AG04450 (cell line): ENCODE data around the gene CCNC. TPM values are rescaled to one million over a fixed set of nuclear protein-coding genes. Genes with fewer than 3 reads are reported as not detected.

Experiments
- CTCF ChIA-PET: fragments of 300-600, 350-600 bp; formaldehyde crosslinking; extraction: SDS; loops from one replicate; lab custom pipeline; 2022; ENCODE audit warnings: antibody characterized with exemption, inconsistent platforms; lab: Charles Lee
- POLR2A ChIA-PET: fragments of 350-600 bp; formaldehyde crosslinking; extraction: SDS; loops from one replicate; lab custom pipeline; 2021; ENCODE audit warnings: antibody characterized with exemption, inconsistent platforms; lab: Yijun Ruan, JAX
- DNase-seq: peaks from one replicate; pipeline ENCODE4 v3.0.0-alpha.2; 2011; ENCODE audit warnings: low read depth, low spot score
- H3K27ac ChIP-seq: one replicate; pipeline ENCODE4 v1.5.1; 2012; ENCODE audit warnings: low read depth, low read length, control low read depth
- H3K27me3 ChIP-seq: one replicate; pipeline ENCODE4 v1.6.0; 2012; ENCODE audit warnings: low read length; ENCODE audit not compliant: control insufficient read depth, insufficient read depth
- H3K4me3 ChIP-seq: 2 replicates; pipeline ENCODE4 v1.5.1; 2011; ENCODE audit warnings: mild to moderate bottlenecking, low read depth, low read length, control low read depth
- H3K9me3 ChIP-seq: 2 replicates; pipeline ENCODE4 v1.5.1; 2012; ENCODE audit warnings: low read length; ENCODE audit not compliant: control insufficient read depth, insufficient read depth
- polyA minus RNA-seq: library from RNA; depleted of rRNA, polyadenylated mRNA; stranded (reverse); fragments of >200 nt; gene quantifications from 2 replicates; pipeline ENCODE4 v1.2.3, GENCODE V29; 2011; rRNA and poly(A)+ RNA removed
- polyA plus RNA-seq: library from polyadenylated mRNA; depleted of rRNA; stranded (reverse); fragments of >200 nt; gene quantifications from 2 replicates; pipeline ENCODE4 v1.2.3, GENCODE V29; 2011; rRNA removed
- TF ChIP-seq, protein P1 (sequence below): IDR thresholded peaks from 2 replicates; pipeline ENCODE4 v1.5.1; 2011; ENCODE audit warnings: low read depth, low read length, control low read depth, inconsistent platforms

The CCNC gene, protein sequence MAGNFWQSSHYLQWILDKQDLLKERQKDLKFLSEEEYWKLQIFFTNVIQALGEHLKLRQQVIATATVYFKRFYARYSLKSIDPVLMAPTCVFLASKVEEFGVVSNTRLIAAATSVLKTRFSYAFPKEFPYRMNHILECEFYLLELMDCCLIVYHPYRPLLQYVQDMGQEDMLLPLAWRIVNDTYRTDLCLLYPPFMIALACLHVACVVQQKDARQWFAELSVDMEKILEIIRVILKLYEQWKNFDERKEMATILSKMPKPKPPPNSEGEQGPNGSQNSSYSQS
- polyA plus RNA-seq, result 54.9 and 68.4 TPM in 2 replicates
- 21.1 and 46.1 TPM in 2 replicates for polyA minus RNA-seq

DNA sequence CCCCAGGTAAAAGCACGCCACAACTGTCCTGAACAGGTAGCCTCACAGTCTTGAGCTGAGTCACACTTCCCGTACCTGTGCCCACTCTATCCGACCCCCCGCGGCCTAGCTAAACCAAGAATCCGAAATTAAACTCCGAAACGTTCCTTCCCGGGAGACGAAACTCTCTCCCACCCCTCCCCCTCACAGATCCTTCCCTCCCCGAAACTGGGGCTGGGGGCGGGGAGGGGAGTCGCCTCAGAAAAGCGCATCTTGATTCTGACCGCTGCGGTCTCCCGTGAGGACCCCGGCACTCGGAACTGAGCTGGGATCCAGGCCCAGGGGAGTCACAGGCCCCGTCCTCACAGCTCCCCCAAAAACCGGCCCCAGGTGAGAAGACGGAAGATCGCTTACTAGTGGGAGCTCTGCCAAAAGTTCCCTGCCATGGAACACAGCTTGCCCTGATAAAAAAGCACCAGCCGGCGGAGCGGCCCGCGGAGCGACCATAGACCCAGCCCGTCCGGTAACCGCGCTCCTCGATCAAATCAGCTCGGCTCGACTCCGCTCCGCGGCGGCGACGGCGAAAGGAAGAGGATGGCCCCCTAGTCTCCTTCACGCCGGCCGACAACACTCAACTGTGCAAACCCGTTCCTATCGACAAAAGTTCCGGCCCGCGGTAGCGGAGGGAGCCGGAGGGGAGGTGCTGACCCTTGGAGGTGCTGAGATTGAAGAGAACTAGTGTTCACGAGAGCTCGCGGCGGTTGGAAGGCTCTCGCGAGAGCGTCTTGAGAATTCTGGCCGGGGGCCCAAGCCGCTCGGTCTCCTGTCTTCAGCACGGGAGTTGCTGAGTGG lies at the start of gene CCNC:
Gene CCNC (minus strand): TSS at position 558 of the 831 bp plus-strand sequence. CDS start 133 bp downstream, at position 425.
- ChIA-PET POLR2A (interaction anchor here (0.9 to 1.9 kb wide), 7 partner anchors 20 to 175 kb away, joined by 3 to 12 read pairs (median 4); partner anchors contain the start of genes COQ3 and PNISR), CTCF (interaction anchor here (0.6 to 1.5 kb wide), 2 partner anchors 47 to 250 kb away, joined by 3 to 4 read pairs; no protein-coding TSS in a partner anchor)
- H3K27me3 ChIP-seq, result no peaks in the 10 kb centered on the region
- H3K4me3 ChIP-seq, result peak within 1 kb of the TSS; percentile 90
- DNase-seq, result peak; percentile 90
- no peaks in the 10 kb centered on the region; the same call in 1 of the 2 replicates for H3K9me3 ChIP-seq
- TF ChIP-seq, protein P1, sequence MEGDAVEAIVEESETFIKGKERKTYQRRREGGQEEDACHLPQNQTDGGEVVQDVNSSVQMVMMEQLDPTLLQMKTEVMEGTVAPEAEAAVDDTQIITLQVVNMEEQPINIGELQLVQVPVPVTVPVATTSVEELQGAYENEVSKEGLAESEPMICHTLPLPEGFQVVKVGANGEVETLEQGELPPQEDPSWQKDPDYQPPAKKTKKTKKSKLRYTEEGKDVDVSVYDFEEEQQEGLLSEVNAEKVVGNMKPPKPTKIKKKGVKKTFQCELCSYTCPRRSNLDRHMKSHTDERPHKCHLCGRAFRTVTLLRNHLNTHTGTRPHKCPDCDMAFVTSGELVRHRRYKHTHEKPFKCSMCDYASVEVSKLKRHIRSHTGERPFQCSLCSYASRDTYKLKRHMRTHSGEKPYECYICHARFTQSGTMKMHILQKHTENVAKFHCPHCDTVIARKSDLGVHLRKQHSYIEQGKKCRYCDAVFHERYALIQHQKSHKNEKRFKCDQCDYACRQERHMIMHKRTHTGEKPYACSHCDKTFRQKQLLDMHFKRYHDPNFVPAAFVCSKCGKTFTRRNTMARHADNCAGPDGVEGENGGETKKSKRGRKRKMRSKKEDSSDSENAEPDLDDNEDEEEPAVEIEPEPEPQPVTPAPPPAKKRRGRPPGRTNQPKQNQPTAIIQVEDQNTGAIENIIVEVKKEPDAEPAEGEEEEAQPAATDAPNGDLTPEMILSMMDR, result no peak
- H3K27ac ChIP-seq, result peak within 1 kb of the TSS; percentile 79

DNA sequence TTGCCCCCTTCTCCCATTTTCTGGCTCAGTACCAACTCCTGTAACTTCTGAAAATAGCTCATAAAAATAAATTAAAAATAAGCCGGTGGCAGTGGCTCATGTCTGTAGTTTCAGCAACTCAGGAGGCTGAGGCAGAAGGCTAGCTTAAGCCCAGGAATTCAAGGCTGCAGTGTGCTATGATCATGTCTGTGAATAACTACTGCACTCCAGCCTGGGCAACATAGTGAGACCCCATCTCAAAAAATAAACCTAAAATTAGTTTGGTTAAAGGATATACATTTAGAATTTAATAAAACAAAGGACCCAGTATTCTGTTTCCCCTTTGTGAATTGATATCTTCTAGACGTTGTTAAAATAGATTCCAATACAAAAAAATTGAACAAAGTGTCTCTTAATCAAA lies 48.7 kb upstream of the CCNC start:
- ChIA-PET POLR2A (no interaction called here), CTCF (no interaction called here)
- Histone ChIP-seq H3K9me3 (peaks cover 15% of the 10 kb centered on the region), H3K27me3 (peaks cover 87% of the 10 kb centered on the region), H3K4me3 (no peak overlapping the region), H3K27ac (no peak overlapping the region)
- TF ChIP-seq, protein P1, result no peak
- DNase-seq, result no peak

DNA sequence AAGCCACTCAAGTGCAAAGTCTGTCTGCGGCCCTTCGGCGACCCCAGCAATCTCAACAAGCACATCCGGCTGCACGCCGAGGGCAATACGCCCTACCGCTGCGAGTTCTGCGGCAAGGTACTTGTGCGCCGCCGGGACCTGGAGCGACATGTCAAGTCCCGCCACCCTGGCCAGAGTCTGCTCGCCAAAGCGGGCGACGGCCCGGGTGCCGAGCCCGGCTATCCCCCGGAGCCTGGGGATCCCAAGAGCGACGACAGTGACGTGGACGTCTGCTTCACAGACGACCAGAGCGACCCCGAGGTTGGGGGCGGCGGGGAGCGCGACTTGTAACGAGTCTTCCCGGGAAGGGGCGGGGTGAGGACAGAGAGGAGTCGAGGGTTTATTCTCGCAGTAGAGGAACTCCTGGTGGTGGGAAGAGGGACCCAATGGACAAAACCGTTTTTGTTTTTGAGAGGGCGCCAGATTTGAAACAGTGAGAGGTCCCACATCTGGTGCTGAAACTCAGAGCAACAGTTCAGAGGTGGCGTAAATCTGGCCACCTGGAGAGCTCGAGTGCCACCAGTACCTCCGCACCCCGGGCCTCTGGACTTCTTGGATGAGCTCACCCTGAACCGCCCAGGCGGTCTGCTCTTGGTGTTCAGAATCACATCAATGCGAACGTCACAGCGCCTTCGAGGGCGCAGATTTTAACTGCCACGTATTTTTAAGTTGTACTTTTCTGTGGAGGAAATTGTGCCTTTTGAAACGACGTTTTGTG lies 46.1 kb upstream of the CCNC start:
- DNase-seq, result no peak
- TF ChIP-seq, protein P1, result no peak
- Histone ChIP-seq H3K9me3 (peaks cover 15% of the 10 kb centered on the region), H3K27me3 (peaks cover 93% of the 10 kb centered on the region), H3K27ac (no peak overlapping the region), H3K4me3 (no peak overlapping the region)
- POLR2A ChIA-PET, result no interaction called here
- CTCF ChIA-PET, result no interaction called here

GRCh38 chr6:99613705-99614429 lies 45.4 kb upstream of the CCNC start:
- Histone ChIP-seq H3K9me3 (peaks cover 12% of the 10 kb centered on the region), H3K27ac (no peak overlapping the region), H3K27me3 (peaks cover 93% of the 10 kb centered on the region), H3K4me3 (peak overlapping the region; percentile 27; the same call in 1 of the 2 replicates)
- DNase-seq, result no peak
- POLR2A ChIA-PET, result no interaction called here
- CTCF ChIA-PET, result interaction anchor here (0.8 to 0.9 kb wide), 3 partner anchors 13 to 534 kb away, joined by 3 to 5 read pairs (median 4); no protein-coding TSS in a partner anchor
- TF ChIP-seq, protein P1, result no peak
